Endothelial cell of umbilical vein (primary cell): ENCODE results near the gene NR4A3. TPM values are rescaled to one million over a fixed set of nuclear protein-coding genes. Genes with fewer than 3 reads are reported as not detected.

Source experiments
- BruUV-seq: library from RNA; stranded (reverse); fragments of 400-500 nt; replicated peaks from 2 replicates; lab custom pipeline; 2021; lab: Mats Ljungman, UMichigan
- CTCF ChIA-PET: fragments of 300-600, 350-600 bp; sonication (Branson Sonifier 250); formaldehyde crosslinking; loops from one replicate; lab custom pipeline; 2021; ENCODE audit warnings: antibody characterized with exemption, inconsistent platforms; lab: Charles Lee
- POLR2A ChIA-PET: fragments of 300-600, 350-600 bp; sonication (Branson Sonifier 250); formaldehyde crosslinking; loops from one replicate; lab custom pipeline; 2021; ENCODE audit warnings: antibody characterized with exemption, inconsistent platforms; lab: Charles Lee
- DNase-seq: peaks from one replicate; pipeline ENCODE4 v3.0.0-alpha.2; 2011; ENCODE audit warnings: low read depth, low spot score
- FAIRE-seq: peaks from 2 replicates; lab custom pipeline; 2011; peaks lifted over from hg19 to GRCh38; lab: Jason Lieb, UNC
- H2AFZ ChIP-seq: 2 replicates; pipeline ENCODE4 v1.6.0; 2012; ENCODE audit warnings: low read depth, low read length, control low read depth, inconsistent platforms
- H3K27ac ChIP-seq: 2 replicates; pipeline ENCODE4 v1.5.1; 2011; ENCODE audit warnings: low read depth, mild to moderate bottlenecking, control low read depth, low read length, moderate library complexity; ENCODE audit not compliant: insufficient read depth
- H3K27me3 ChIP-seq, 2 experiments: 2 replicates each; pipeline versions ENCODE4 v1.6.0 to v1.6.1; 2011; ENCODE audit warnings: low read length in 2 of 2, mixed read lengths in 1 of 2; ENCODE audit not compliant: control insufficient read depth in 2 of 2, insufficient read depth in 2 of 2
- H3K36me3 ChIP-seq, 2 experiments: 2 replicates in 1 of 2; 3 replicates in 1 of 2; pipeline ENCODE4 v1.5.1; 2011; ENCODE audit warnings: low read length in 2 of 2, mild to moderate bottlenecking in 1 of 2, moderate library complexity in 1 of 2; ENCODE audit not compliant: control insufficient read depth in 2 of 2, insufficient read depth in 2 of 2; ENCODE audit errors: extremely low read depth in 1 of 2
- H3K4me1 ChIP-seq: 3 replicates; pipeline ENCODE4 v1.5.1; 2011; ENCODE audit warnings: mild to moderate bottlenecking, low read length; ENCODE audit not compliant: control insufficient read depth, insufficient read depth; ENCODE audit errors: extremely low read depth
- H3K4me2 ChIP-seq: 2 replicates; pipeline ENCODE4 v1.6.1; 2011; ENCODE audit warnings: low read length, control low read depth, mixed read lengths; ENCODE audit not compliant: insufficient read depth
- H3K4me3 ChIP-seq, 3 experiments: fragments of 200-600 bp in 1 of 3; sonication (generic), shearing (Covaris generic) in 1 of 3; replicated peaks in 1 of 3; 2 replicates each; pipeline ENCODE4 v1.5.1; 2011 to 2016; ENCODE audit warnings: control low read depth in 3 of 3, low read length in 3 of 3, mild to moderate bottlenecking in 2 of 3, inconsistent platforms in 1 of 3, low read depth in 1 of 3, moderate library complexity in 1 of 3; ENCODE audit not compliant: insufficient read depth in 1 of 3
- H3K79me2 ChIP-seq: 2 replicates; pipeline ENCODE4 v1.6.0; 2012; ENCODE audit warnings: low read length, inconsistent platforms; ENCODE audit not compliant: control insufficient read depth, insufficient read depth
- H3K9ac ChIP-seq: replicated peaks from 2 replicates; pipeline ENCODE3; 2011; ENCODE audit warnings: low read length, control low read depth; ENCODE audit not compliant: insufficient read depth; ENCODE audit errors: extremely low read depth
- H3K9me1 ChIP-seq: replicated peaks from 3 replicates; pipeline ENCODE4 v1.6.0; 2011; ENCODE audit warnings: mild to moderate bottlenecking, low read length; ENCODE audit not compliant: control insufficient read depth, insufficient read depth; ENCODE audit errors: extremely low read depth
- H3K9me3 ChIP-seq: replicated peaks from 2 replicates; pipeline ENCODE4 v1.5.1; 2012; ENCODE audit warnings: low read length, inconsistent platforms; ENCODE audit not compliant: control insufficient read depth, insufficient read depth
- H4K20me1 ChIP-seq: replicated peaks from 2 replicates; pipeline ENCODE3; 2011; ENCODE audit warnings: mild to moderate bottlenecking, low read length; ENCODE audit not compliant: control insufficient read depth, insufficient read depth; ENCODE audit errors: extremely low read depth
- CTCF ChIP-seq, 2 donors: IDR thresholded peaks; 1 replicate in 1 of 2; 2 replicates in 1 of 2; pipeline ENCODE4 v1.5.1; 2011; ENCODE audit warnings: low read length in 2 of 2, mild to moderate bottlenecking in 2 of 2, moderate library complexity in 2 of 2, control low read depth in 1 of 2, inconsistent platforms in 1 of 2, low read depth in 1 of 2; ENCODE audit not compliant: insufficient read depth in 1 of 2; ENCODE audit errors: extremely low read depth in 1 of 2
- EZH2 ChIP-seq: IDR thresholded peaks from 2 replicates; pipeline ENCODE4 v1.6.1; 2012; ENCODE audit warnings: borderline replicate concordance, low read depth, mild to moderate bottlenecking, moderate library complexity, low read length, inconsistent platforms; ENCODE audit not compliant: severe bottlenecking
- FOS ChIP-seq: IDR thresholded peaks from 2 replicates; pipeline ENCODE4 v1.6.1; 2011; ENCODE audit warnings: mild to moderate bottlenecking, low read length, moderate library complexity, borderline replicate concordance; ENCODE audit not compliant: insufficient read depth
- GATA2 ChIP-seq: IDR thresholded peaks from 2 replicates; pipeline ENCODE4 v1.7.0; 2011; ENCODE audit warnings: low read depth, mild to moderate bottlenecking, moderate library complexity, mixed read lengths, low read length; ENCODE audit not compliant: insufficient read length, insufficient read depth
- JUN ChIP-seq: IDR thresholded peaks from 2 replicates; pipeline ENCODE4 v1.6.1; 2011; ENCODE audit warnings: borderline replicate concordance, low read depth; ENCODE audit not compliant: insufficient read length, insufficient read depth
- MAX ChIP-seq: IDR thresholded peaks from 2 replicates; pipeline ENCODE4 v1.6.1; 2011; ENCODE audit not compliant: insufficient read depth, insufficient read length
- MYC ChIP-seq: IDR thresholded peaks from one replicate; pipeline ENCODE4 v1.6.1; 2011; ENCODE audit warnings: mild to moderate bottlenecking, low read depth, low read length
- POLR2A ChIP-seq: IDR thresholded peaks from 2 replicates; pipeline ENCODE4 v1.6.1; 2012; ENCODE audit warnings: low read depth, mild to moderate bottlenecking, control low read depth, low read length
- POLR2AphosphoS5 ChIP-seq: IDR thresholded peaks from 2 replicates; pipeline ENCODE4 v1.6.1; 2012; ENCODE audit warnings: low read depth, mild to moderate bottlenecking, control low read depth, low read length, moderate library complexity; ENCODE audit not compliant: insufficient read depth
- dilution Hi-C: fragments of 300-500 bp; cut with MboI; formaldehyde crosslinking; loops from one replicate; pipeline ENCODE4 v1.15.0; 2019; ENCODE audit warnings: low sequenced_read_pairs; ENCODE audit not compliant: extremely low pct_ligation_motif_present
- intact Hi-C: fragments of 100-400 bp; cut with micrococcal nuclease; formaldehyde crosslinking; loops from one replicate; pipeline ENCODE4 v1.10.0; 2022
- polyA plus RNA-seq, 4 experiments: library from polyadenylated mRNA; depleted of rRNA in 3 of 4; stranded (reverse) in 3 of 4; unstranded in 1 of 4; fragments of >200 nt; gene quantifications; 2 replicates each; pipeline versions ENCODE4 v1.2.1 to v1.2.3, GENCODE V29; 2011 to 2012; ENCODE audit warnings: missing spikeins in 1 of 4
- total RNA-seq: library from RNA; stranded (reverse); gene quantifications from 2 replicates; pipeline ENCODE4 v1.2.3, GENCODE V29; 2021

The NR4A3 gene
- total and polyA plus RNA-seq, 2 donors (not counting 3 experiments of a cell fraction or from before 2014, with no cell fraction given), result 0.11 to 0.22 TPM

DNA sequence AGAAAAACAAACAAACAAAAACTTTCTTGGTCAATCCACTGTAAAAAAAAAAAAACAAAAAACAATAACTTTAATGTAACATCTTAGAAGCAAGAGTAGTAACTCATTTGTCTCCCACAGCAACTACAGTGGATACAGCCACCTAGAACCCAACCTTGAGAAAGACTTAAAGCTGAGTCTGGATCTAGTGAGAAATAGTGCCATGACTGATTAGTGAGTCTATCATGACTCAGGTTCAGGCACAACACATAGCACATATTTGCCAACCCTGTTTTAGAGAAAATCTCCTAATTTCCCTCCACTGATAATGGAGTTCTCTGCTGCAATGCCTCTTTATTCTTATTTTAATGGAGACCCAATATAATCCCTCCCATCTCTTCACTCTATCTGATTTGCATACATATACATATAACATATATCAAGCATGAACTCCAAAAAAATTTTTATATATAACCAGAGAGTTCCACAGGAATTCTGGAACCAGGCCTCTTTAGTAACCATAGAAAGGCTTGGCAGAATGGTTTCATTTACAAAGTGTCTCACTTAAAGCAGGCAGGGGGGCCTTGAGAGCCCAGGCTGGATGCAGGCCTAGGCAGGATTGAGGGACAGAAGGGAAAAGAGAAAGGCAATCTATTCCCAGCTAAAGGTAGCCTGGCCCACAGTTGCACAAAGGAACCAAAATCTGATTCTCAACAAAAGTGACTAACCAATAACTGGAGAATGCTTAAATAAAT, 11.9 kb upstream of the NR4A3 start:
- H4K20me1 ChIP-seq, result no peaks in the 10 kb centered on the region
- intact Hi-C loops, result no loop called here
- no peaks in the 10 kb centered on the region for H3K9me1 ChIP-seq
- dilution Hi-C loops, result no loop called here
- no peaks in the 10 kb centered on the region for H3K27me3 ChIP-seq
- TF ChIP-seq EZH2 (no peak), POLR2AphosphoS5 (no peak), FOS (no peak), MAX (no peak), GATA2 (no peak), JUN (no peak), POLR2A (no peak), CTCF (IDR thresholded peaks at IDR 0.05; ENCODE audit: extremely low read depth in 1 of 2, insufficient read depth in 1 of 2, low read depth in 1 of 2, low read length in 2 of 2) (no peak), MYC (no peak)
- no peaks in the 10 kb centered on the region for H3K9me3 ChIP-seq
- no peaks in the 10 kb centered on the region for H3K4me1 ChIP-seq
- no peak overlapping the region for H3K4me3 ChIP-seq
- H3K79me2 ChIP-seq, result no peaks in the 10 kb centered on the region
- FAIRE-seq, result no peak
- ChIA-PET POLR2A (no interaction called here), CTCF (interaction anchor here (1.4 to 2.8 kb wide), 3 partner anchors 11 to 625 kb away, joined by 3 to 9 read pairs (median 5); partner anchors contain the start of gene NR4A3)
- DNase-seq, result no peak
- no peak overlapping the region for H3K27ac ChIP-seq
- no peak overlapping the region for H2AFZ ChIP-seq
- H3K9ac ChIP-seq, result no peak overlapping the region
- no peak overlapping the region for H3K4me2 ChIP-seq
- no TSS peak for BruUV-seq
- H3K36me3 ChIP-seq, result no peaks in the 10 kb centered on the region
